GM18951 (cell line): Measurements from ENCODE around the gene OTC.

ENCODE experiments used
- POLR2A ChIP-seq: IDR thresholded peaks from 4 replicates; pipeline ENCODE4 v1.6.1; 2011; ENCODE audit warnings: mild to moderate bottlenecking; ENCODE audit not compliant: insufficient read length, insufficient read depth; ENCODE audit errors: extremely low read depth
- in situ Hi-C: fragments of 300-500 bp; cut with MboI; formaldehyde crosslinking; loops from one replicate; pipeline ENCODE4 v1.12.0; 2022; ENCODE audit warnings: low sequenced_read_pairs, mixed read lengths, inconsistent platforms; ENCODE audit not compliant: unreplicated experiment

Gene OTC

DNA sequence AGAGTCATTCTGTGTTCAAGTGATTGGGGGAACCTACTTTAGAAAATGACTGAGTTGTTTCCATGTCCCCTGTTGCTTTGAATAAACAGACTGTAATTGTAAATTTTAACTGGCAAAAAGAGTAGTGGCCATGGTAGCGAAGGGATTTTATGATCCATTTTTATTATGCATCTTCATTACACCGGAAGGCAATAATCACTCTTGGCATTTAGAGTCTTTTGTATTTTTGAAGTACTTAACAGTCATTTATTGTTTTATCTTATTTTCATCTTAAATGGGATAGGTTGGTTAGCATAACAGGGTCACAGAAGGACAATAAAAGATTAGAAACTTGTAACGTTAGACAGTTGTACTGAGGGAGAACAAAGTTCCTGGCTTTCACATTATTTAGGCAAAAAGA lies 11.0 kb upstream of the OTC start:
- in situ Hi-C loops, result no loop called here
- TF ChIP-seq POLR2A, result no peak

DNA sequence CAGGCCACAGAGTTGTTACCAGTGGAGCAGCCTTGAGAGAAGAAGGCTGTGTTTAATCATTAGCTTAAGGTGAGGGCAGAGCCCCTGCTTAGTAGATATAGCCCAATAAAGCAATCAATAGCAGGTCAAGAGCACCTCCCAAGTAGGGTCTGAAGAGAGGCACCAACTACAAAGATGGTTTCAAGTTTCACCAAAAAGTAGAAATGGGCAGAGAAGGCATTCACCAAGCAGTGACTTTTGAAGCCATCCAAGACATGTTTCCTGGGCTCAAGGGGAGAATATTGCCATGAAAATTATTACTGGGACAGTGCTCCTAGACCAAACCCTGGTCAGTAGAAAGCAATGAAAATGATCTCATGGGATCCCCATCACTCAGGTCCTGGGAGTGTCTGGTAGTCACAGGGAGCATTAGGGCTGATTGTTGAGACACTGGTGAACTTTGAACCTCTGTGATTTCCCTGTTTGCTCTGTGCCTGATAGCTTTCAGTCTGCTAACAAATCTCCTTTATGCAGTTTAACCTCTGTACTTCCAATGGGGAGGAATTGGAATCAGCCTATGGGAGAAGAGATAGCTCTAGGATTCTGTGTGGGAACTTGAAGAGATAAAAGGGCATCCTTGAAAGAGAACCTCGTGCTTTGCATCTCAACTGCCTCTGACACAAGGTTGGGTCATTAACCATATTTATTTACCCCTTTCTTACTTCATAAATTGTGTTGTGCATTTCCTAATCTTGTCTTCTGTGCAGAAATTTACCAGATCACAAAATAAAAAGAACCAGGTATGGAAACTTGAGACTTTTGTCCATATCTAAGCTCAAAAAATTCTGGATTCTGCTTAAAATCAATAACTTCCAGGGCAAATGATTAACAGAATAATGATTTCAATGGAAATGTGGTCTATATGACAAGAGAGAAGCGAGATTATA lies 9.3 kb upstream of the OTC start:
- in situ Hi-C loops, result no loop called here
- TF ChIP-seq POLR2A, result no peak

DNA sequence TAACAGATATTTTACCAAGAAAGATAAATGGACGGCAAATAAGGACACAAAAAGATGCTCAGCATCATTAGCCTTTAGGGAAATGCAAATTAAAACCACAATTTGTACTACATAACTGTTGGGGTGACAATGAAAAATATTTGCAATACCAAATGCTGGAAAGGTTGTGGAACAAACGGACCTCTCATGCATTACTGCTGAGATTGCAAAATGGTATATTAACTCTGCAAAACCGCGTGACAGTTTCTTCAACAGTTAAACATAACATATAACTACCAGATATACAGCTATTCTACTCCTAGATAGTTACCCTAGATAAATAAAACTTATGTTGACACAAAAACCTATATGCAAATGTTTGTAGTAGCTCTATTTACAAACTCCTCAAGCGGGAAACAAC lies 6.3 kb upstream of the OTC start:
- in situ Hi-C loops, result no loop called here
- TF ChIP-seq POLR2A, result no peak

DNA sequence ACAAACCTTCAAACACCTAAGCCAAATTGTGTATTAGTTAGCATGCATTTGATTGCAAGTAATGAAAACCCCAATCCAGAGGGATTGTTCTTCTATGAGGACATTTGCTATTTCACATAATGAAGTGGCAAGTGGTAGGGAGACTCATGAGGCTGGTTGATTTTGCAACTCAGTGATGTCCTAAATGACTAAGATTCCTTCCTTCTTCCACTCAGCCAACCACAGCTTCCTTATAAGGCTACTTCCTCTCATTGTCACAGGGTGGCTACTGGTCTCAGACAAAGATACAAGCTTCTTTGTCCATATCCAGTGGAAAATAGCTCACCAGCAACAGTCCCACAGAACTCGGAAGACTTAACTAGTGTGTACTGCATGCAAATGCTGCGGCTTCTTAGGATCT lies 5.3 kb upstream of the OTC start:
- in situ Hi-C loops, result no loop called here
- TF ChIP-seq POLR2A, result no peak

DNA sequence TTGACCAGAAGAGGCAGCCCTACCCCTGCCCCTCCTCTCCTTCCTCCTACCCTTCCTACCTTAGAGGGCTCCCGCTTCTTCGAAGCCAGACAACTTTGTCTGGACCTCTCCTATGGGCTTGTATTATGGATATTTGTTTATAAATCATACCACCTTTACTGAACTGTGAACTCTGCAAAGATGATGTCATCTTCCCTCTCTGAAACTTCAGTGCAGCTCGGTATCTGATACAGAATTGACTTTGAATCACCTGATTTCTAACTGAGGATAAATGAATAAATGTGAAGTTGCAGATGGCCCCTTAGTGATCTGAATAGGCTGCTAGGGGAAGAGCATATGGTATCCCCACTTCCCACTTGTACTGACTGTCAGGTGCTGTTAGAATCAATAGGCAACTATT lies 1.1 kb upstream of the OTC start:
- TF ChIP-seq POLR2A, result no peak
- in situ Hi-C loops, result no loop called here

DNA sequence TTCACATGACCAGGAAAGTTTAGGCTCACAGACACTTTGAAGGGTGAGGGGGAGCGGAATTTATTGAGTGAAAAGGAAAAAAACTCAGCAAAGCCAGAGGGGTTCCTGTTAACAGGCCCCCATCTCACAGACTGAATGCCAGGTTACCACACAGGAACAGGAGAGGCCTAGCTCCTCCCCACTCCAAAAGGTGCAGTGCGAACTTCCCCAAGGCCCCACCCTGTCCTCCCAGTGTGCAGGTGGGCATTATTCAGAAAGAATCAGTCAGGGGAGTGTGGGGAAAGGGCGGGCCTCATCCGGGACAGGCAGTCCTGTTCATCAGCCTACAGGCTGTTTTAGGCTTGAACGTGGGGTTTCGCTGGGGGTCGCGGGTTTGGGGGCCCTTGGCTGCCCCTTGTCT lies 4.0 kb downstream of the OTC start:
- TF ChIP-seq POLR2A, result no peak
- in situ Hi-C loops, result no loop called here

DNA sequence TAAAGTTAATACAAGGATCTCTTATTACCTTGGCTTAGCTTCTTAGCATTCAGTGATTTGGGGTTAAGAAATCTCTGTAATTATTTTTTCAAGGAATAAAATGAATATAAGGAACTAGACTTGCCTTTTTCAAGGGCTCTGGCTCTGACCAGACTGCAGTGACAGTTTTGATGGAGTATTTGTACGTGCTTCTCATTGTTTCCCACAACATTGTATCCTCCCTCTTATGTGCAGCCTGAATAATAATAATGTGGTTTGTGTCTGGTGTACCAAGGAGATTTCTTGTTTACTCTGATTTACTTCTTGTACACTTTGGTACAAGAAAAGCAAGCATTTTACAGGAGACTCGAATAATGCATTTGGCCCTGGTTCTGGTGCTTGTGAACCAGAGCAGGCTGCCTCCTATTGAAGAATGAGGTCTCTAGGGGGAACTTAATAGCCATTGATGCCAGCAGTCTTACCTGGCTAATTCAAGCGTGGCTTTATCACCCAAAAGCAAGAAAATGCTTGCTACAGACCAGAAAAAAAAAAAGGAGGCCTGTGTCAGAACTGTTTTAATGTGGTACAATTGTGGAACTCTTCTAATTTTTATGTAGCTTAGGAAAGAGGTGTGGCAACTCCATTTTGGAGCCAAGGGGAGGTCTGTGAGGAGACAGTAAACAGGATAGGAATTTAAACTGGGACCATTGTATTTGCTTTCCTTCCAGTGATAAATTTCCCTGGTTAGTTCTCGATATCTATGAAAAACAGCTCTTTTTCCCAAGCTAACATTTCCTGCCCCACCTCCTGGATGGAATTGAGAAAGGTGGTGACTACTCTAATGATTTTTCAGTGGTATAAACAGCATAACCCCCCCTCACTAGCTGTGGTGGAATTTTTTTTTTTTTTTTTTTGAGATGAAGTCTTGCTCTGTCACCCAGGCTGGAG lies 5.6 kb downstream of the OTC start:
- in situ Hi-C loops, result no loop called here

DNA sequence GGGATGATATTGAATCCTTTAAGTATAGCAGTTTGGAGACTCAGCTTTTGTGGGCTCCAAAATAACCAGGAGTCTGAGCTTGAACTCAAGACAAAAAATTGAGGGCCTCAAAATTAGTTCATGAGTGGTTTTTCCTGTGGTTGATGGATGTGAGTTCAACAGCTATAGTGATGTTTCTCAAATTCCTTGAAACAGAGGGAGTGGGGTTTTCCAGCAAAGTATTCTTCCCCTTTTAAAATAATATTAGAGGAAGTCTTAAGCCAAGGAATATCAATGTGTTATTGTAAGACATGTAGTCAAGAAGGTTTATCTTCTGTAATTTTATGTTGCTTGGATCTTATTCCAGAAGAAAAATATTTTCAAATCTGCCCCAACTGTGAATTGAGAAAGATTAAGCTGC lies 10.6 kb downstream of the OTC start:
- no peak for TF ChIP-seq POLR2A
- in situ Hi-C loops, result no loop called here

More for the DNA sequence above, 5.6 kb downstream of the OTC start:
- no peak for TF ChIP-seq POLR2A

DNA sequence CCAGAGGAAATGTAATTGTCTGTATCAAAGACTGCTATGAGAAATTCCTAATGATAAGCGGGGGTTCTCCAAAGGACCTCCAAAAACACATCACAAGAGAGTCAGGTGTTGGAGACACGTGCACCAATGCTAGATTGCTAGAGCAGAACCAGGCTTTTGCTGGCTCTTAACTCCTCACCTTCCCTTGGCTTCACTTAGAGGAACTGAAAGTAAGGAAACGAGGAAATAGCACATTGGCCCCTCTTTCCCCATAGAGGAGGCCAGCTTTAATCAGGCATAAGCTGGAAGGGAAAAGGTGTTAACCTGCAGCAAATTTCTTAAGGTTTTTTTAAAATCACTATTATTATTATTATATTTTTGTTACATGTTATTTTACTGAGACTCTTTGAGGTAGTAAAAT lies 13.6 kb downstream of the OTC start:
- in situ Hi-C loops, result no loop called here
- no peak for TF ChIP-seq POLR2A

DNA sequence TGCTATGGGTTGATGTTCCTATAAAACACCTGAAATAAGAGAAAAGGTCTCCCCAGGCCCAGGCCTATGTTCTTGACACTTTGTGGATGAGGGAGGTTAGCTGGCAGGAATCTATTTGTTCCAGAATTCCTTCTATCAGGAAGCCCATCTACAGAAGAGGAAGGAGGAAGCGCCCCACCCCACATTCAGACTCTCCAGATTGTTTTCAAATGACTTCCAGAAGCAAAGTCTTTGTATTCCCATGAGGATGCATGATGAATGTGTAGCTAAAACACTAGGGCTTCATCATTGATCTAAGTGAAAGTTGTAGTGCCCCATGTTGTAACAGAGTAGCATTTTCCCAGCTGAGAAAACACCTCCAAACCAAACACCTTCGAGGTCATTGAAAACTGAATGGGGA lies 16.4 kb downstream of the OTC start:
- in situ Hi-C loops, result no loop called here
- TF ChIP-seq POLR2A, result no peak

DNA sequence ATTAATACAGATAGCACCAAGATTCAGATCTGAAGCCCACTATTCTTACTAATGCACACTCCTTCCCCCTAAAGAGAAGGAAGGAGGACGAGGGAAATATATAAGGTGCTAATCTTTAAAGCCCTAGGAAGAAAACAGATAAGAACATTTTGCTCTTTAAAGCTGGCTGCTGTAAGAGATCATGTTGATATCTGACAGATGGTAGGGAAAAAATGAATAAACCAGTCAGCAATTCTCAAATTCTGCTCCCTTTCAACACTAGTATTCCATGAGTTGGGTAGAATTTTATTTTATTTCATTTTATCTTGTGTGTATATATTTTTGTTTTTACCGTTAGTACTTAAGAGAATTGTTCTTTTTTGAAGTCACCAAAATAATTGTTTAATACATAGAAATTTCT lies 19.2 kb downstream of the OTC start:
- in situ Hi-C loops, result no loop called here
- TF ChIP-seq POLR2A, result no peak

DNA sequence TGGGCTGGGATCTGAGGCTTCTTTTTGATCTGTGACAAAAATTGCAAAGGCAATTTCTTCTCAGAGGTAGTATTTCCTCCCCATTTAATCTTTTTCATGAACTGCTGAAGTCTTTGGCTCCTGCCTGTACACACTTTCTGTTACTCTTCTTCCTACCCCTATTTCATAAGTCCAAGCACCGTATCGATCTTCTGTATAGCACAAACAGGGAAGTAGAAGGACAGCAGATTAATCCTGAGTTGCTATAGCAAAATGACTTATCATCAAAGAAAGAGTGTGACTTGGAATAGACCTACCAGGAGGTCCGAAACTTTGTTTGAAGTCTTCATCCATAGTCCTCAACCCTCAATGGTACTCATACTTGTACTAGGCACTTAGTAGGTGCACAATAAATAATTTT lies 22.0 kb downstream of the OTC start:
- in situ Hi-C loops, result no loop called here

DNA sequence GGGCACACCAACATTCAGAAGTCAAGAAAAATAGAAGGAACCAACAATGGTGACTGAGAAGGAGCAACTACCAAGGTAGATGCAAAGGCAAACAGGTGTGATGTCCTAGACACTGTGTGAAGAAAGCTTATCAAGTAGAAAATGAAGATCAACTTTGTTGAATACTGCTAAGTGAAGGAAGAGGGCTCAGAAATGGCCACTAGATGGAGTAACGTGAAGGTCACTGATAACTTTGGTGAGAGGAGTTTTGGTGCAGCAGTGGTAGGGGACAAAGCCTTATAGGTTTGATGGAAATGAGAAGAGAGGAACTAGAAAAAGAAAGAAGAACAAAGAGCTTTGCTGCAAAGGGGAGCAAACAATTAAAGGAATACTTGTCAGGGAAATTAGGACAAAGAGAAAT lies 23.5 kb downstream of the OTC start:
- in situ Hi-C loops, result no loop called here
- no peak for TF ChIP-seq POLR2A

More for the DNA sequence above, 22.0 kb downstream of the OTC start:
- TF ChIP-seq POLR2A, result no peak
